Measurements from ENCODE around the gene KDM6B. TPM values are rescaled to one million over a fixed set of nuclear protein-coding genes. Genes with fewer than 3 reads are reported as not detected.
"Not testable (repeated sequence)": the region's sequence is repeated elsewhere in the genome, so short reads cannot be mapped to it uniquely, and the experiment has no call there.

The KDM6B gene
- total and polyA plus RNA-seq, 4 donors = 2.5 to 11.5 (median 3.3) TPM

DNA sequence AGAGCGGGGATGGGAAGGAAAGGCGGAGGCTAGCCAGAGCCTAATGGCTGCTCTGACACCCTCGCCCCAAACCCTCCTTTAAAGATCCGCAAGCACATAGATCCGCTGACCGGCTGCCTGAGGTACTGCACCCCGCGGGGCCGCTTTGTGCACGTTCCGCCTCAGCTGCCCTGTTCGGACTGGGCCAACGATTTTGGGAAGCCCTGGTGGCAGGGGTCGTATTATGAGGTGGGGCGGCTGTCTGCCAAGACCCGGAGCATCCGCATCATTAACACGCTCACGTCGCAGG, 24.4 kb downstream of the KDM6B start:
- Histone ChIP-seq H3K9ac (ENCODE audit: low read depth in 1 of 2, low read length in 2 of 2) (peak overlapping the region; percentile 63 to 81), H3K4me1 (ENCODE audit: control insufficient read depth in 4 of 4, insufficient read depth in 4 of 4, low read length in 3 of 4) (peaks cover 5 to 48% (median 38%) of the 10 kb centered on the region in 4 donors), H3K9me3 (ENCODE audit: control insufficient read depth in 4 of 4, low read length in 3 of 4) (no peaks in the 10 kb centered on the region), H3K36me3 (ENCODE audit: control insufficient read depth in 4 of 4, insufficient read depth in 3 of 4, low read depth in 1 of 4, low read length in 3 of 4) (peaks cover 0 to 2% (median 1%) of the 10 kb centered on the region in 4 donors), H3K27ac (ENCODE audit: low read depth in 1 of 2, low read length in 2 of 2) (peak overlapping the region; percentile 86 to 97), H3K27me3 (ENCODE audit: control insufficient read depth in 4 of 4, insufficient read depth in 4 of 4, low read length in 3 of 4) (no peaks in the 10 kb centered on the region), H3K4me3 (ENCODE audit: low read depth in 1 of 3, low read length in 3 of 3) (peak overlapping the region; percentile 66 to 95 (median 93))
- DNase-seq (ENCODE audit: low spot score) = no peak
- 23% methylated on average over 20 of the region's 20 CpGs for WGBS
- TF ChIP-seq NR2F2 (IDR thresholded peaks at IDR 0.05) (no peak), GABPA (IDR thresholded peaks at IDR 0.05 in 1 of 2, conservative IDR thresholded peaks at IDR 0.05 in 1 of 2) (no peak), RXRA (IDR thresholded peaks at IDR 0.05) (no peak), HNF4G (IDR thresholded peaks at IDR 0.05) (no peak), FOXA2 (IDR thresholded peaks at IDR 0.05) (no peak), EGR1 (IDR thresholded peaks at IDR 0.05; ENCODE audit: low read depth in 2 of 2) (no peak), YY1 (IDR thresholded peaks at IDR 0.05) (peak; percentile 17), RAD21 (IDR thresholded peaks at IDR 0.05) (peak; percentile 62 to 66)
- TF ChIP-seq, protein P1, sequence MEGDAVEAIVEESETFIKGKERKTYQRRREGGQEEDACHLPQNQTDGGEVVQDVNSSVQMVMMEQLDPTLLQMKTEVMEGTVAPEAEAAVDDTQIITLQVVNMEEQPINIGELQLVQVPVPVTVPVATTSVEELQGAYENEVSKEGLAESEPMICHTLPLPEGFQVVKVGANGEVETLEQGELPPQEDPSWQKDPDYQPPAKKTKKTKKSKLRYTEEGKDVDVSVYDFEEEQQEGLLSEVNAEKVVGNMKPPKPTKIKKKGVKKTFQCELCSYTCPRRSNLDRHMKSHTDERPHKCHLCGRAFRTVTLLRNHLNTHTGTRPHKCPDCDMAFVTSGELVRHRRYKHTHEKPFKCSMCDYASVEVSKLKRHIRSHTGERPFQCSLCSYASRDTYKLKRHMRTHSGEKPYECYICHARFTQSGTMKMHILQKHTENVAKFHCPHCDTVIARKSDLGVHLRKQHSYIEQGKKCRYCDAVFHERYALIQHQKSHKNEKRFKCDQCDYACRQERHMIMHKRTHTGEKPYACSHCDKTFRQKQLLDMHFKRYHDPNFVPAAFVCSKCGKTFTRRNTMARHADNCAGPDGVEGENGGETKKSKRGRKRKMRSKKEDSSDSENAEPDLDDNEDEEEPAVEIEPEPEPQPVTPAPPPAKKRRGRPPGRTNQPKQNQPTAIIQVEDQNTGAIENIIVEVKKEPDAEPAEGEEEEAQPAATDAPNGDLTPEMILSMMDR (IDR thresholded peaks at IDR 0.05; ENCODE audit: low read depth, low read length, missing input control) = peak; percentile 54

DNA sequence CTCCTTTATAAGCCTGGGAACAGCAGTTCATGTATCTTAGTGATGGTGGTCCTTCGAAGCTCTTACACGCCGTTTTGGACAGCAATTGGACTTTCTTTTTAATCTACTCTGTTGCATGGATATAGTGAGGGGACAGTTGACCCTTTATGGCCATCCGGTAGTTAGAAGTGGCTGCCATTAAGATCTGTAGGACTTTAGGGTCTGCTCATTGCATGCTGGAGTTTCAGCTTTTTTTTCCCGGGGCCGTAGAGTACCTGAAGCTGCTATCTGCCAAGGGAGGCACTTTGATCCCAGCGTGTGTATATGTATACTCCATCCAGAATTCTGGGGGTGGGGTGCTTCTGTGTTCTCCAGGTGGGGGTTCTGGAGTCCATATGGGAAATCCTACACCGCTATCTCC, 25.0 kb downstream of the KDM6B start:
- Histone ChIP-seq H3K4me3 (ENCODE audit: low read depth in 1 of 3, low read length in 3 of 3) (peak overlapping the region in 2 of 3 donors; percentile 66 to 93), H3K27me3 (ENCODE audit: control insufficient read depth in 4 of 4, insufficient read depth in 4 of 4, low read length in 3 of 4) (no peaks in the 10 kb centered on the region), H3K9ac (ENCODE audit: low read depth in 1 of 2, low read length in 2 of 2) (peak overlapping the region in 1 of 2 donors; percentile 81), H3K4me1 (ENCODE audit: control insufficient read depth in 4 of 4, insufficient read depth in 4 of 4, low read length in 3 of 4) (peaks cover 5 to 48% (median 38%) of the 10 kb centered on the region in 4 donors), H3K9me3 (ENCODE audit: control insufficient read depth in 4 of 4, low read length in 3 of 4) (no peaks in the 10 kb centered on the region), H3K27ac (ENCODE audit: low read depth in 1 of 2, low read length in 2 of 2) (no peak overlapping the region), H3K36me3 (ENCODE audit: control insufficient read depth in 4 of 4, insufficient read depth in 3 of 4, low read depth in 1 of 4, low read length in 3 of 4) (peaks cover 0 to 2% (median 0%) of the 10 kb centered on the region in 4 donors)
- no peak for DNase-seq (ENCODE audit: low spot score)
- WGBS = 89% methylated on average over 8 of the region's 8 CpGs
- TF ChIP-seq FOXA2 (IDR thresholded peaks at IDR 0.05) (no peak), YY1 (IDR thresholded peaks at IDR 0.05) (no peak), NR2F2 (IDR thresholded peaks at IDR 0.05) (no peak), JUND (IDR thresholded peaks at IDR 0.05) (no peak), GABPA (IDR thresholded peaks at IDR 0.05 in 1 of 2, conservative IDR thresholded peaks at IDR 0.05 in 1 of 2) (no peak)
- TF ChIP-seq, protein P2, sequence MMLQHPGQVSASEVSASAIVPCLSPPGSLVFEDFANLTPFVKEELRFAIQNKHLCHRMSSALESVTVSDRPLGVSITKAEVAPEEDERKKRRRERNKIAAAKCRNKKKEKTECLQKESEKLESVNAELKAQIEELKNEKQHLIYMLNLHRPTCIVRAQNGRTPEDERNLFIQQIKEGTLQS (IDR thresholded peaks at IDR 0.05) = no peak
- TF ChIP-seq, protein P3, sequence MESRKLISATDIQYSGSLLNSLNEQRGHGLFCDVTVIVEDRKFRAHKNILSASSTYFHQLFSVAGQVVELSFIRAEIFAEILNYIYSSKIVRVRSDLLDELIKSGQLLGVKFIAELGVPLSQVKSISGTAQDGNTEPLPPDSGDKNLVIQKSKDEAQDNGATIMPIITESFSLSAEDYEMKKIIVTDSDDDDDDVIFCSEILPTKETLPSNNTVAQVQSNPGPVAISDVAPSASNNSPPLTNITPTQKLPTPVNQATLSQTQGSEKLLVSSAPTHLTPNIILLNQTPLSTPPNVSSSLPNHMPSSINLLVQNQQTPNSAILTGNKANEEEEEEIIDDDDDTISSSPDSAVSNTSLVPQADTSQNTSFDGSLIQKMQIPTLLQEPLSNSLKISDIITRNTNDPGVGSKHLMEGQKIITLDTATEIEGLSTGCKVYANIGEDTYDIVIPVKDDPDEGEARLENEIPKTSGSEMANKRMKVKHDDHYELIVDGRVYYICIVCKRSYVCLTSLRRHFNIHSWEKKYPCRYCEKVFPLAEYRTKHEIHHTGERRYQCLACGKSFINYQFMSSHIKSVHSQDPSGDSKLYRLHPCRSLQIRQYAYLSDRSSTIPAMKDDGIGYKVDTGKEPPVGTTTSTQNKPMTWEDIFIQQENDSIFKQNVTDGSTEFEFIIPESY (IDR thresholded peaks at IDR 0.05) = no peak

DNA sequence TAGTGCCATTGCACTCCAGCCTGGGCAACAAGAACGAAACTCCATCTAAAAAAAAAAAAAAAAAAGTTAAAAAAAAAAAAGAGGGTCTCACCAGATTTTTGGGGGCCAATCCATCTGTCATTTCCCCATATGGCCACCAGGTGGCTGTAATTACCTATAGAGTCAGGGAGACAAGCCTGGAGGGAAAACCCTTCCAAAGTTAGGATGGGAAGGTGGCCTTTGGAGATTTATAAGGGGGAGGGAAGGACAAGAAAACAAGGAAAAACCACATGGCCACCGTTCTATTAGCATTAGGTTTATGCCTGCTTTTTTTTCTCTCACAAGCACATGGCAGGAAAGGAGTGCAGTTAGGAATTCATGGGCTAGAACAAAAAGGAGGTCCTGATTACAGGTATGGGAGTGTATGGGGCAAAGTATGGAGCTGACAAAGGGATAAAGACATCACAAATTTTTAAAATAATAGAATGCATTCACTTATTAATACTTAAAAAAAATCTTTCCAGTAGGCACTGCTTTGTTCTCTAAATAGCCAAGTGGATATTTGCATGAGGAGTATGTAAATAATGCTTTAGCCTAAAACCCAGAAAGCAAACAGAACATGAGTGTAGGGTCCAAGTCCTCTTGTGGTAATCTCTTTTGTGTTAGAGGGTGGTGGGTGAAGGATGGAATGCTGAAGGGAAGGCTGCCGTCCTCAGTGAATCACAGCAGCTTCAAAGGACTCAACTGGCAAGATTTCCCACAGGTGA, 28.8 kb downstream of the KDM6B start:
- H3K4me3 ChIP-seq (ENCODE audit: low read depth in 1 of 3, low read length in 3 of 3) = no peak overlapping the region
- peaks cover 0 to 2% (median 0%) of the 10 kb centered on the region in 4 donors for H3K36me3 ChIP-seq (ENCODE audit: control insufficient read depth in 4 of 4, insufficient read depth in 3 of 4, low read depth in 1 of 4, low read length in 3 of 4)
- TF ChIP-seq HNF4A (conservative IDR thresholded peaks at IDR 0.05) = peak in 1 of 2 donors; percentile 26
- TF ChIP-seq, protein P1 (IDR thresholded peaks at IDR 0.05; ENCODE audit: low read depth, low read length, missing input control) = peak; percentile 84
- no peak for TF ChIP-seq YY1 (IDR thresholded peaks at IDR 0.05)
- TF ChIP-seq RAD21 (IDR thresholded peaks at IDR 0.05) = peak; percentile 90
- no peak for TF ChIP-seq FOXA2 (IDR thresholded peaks at IDR 0.05)
- 22% methylated on average over 3 of the region's 3 CpGs for WGBS
- peaks cover 0 to 28% (median 19%) of the 10 kb centered on the region in 4 donors for H3K4me1 ChIP-seq (ENCODE audit: control insufficient read depth in 4 of 4, insufficient read depth in 4 of 4, low read length in 3 of 4)
- H3K27ac ChIP-seq (ENCODE audit: low read depth in 1 of 2, low read length in 2 of 2) = no peak overlapping the region
- H3K9me3 ChIP-seq (ENCODE audit: control insufficient read depth in 4 of 4, low read length in 3 of 4) = no peaks in the 10 kb centered on the region
- no peak for DNase-seq (ENCODE audit: low spot score)
- no peaks in the 10 kb centered on the region for H3K27me3 ChIP-seq (ENCODE audit: control insufficient read depth in 4 of 4, insufficient read depth in 4 of 4, low read length in 3 of 4)
- no peak overlapping the region for H3K9ac ChIP-seq (ENCODE audit: low read depth in 1 of 2, low read length in 2 of 2)

DNA sequence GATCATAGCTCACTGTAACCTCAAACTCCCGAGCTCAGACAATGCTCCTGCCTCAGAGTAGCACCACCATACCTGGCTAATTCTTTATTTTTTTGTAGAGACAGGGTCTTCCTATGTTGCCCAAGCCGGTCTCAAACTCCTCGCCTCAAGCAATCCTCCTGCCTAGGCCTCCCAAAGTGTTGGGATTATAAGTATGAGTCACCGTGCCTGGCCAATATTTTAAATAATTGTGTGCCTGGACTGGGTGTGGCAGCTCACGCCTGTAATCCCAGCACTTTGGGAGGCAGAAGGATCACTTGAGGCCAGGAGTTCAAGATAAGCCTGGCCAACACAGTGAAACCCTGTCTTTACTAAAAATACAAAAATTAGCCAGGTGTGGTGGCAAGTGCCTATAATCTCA, 30.4 kb downstream of the KDM6B start:
- H3K4me1 ChIP-seq (ENCODE audit: control insufficient read depth in 4 of 4, insufficient read depth in 4 of 4, low read length in 3 of 4) = peaks cover 0 to 14% (median 6%) of the 10 kb centered on the region in 4 donors
- H3K27ac ChIP-seq (ENCODE audit: low read depth in 1 of 2, low read length in 2 of 2); H3K4me3 ChIP-seq (ENCODE audit: low read depth in 1 of 3, low read length in 3 of 3); DNase-seq (ENCODE audit: low spot score); H3K9me3 ChIP-seq (ENCODE audit: control insufficient read depth in 4 of 4, low read length in 3 of 4); H3K27me3 ChIP-seq (ENCODE audit: control insufficient read depth in 4 of 4, insufficient read depth in 4 of 4, low read length in 3 of 4); H3K9ac ChIP-seq (ENCODE audit: low read depth in 1 of 2, low read length in 2 of 2); H3K36me3 ChIP-seq (ENCODE audit: control insufficient read depth in 4 of 4, insufficient read depth in 3 of 4, low read depth in 1 of 4, low read length in 3 of 4): not testable (repeated sequence)
- whole genome bisulfite sequencing = 84% methylated on average over 5 of the region's 5 CpGs

Measured in liver (tissue), 9 donors.